HG03280 (cell line): ENCODE measurements around the gene LMCD1.

ENCODE experiments used
- ATAC-seq: cut with Tn5 transposase; IDR thresholded peaks from one replicate; pipeline ENCODE4 v1.9.1; 2021; ENCODE audit warnings: mild to moderate bottlenecking, moderate library complexity; ENCODE audit not compliant: unreplicated experiment

The LMCD1 gene

DNA sequence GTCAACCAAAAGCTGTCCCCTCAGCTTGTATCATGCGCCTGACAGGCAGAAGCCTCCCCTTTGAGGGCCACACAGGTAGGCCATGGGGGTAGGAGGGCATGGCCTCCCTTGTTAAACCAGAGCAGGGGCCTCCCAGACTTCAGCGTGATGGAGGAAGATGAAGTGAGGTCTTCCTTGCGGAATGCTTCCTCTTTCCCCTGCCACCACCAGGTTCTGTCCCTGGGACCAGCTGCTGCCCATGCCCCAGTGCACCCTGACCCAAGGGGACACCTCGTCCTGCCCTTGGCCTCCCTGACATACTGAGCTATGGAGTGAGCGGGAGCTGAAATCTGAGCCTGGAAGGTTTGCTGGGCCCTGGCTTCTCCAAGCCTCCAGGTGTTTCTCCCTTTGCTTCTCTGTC lies 116.3 kb downstream of the LMCD1 start:
- ATAC-seq, result no peak

GRCh38 chr3:8618950-8619349 lies 117.3 kb downstream of the LMCD1 start:
- no peak for ATAC-seq

- no peak for ATAC-seq
Observed at GRCh38 chr3:8619548-8619947, 117.9 kb downstream of the LMCD1 start.

DNA sequence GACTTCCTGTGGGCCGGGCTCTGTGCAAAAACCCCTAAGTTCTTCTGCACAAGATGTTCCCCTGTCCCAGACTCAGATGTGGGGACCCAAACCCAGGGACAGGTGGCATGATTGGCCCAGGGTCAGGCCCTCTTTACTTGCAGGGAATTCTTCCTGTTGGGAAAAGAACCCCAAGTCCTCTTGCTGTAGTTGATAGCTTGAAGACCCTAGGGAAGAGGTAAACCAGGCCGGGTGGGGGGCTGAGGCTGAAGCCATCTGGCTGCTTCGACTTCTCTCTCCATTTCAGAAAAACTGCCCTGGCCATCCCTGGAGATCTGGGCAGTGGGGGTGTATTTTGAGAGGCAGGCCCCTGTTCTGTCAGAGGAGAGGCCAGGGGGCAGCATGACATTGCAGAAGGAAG lies 119.5 kb downstream of the LMCD1 start:
- ATAC-seq, result no peak

DNA sequence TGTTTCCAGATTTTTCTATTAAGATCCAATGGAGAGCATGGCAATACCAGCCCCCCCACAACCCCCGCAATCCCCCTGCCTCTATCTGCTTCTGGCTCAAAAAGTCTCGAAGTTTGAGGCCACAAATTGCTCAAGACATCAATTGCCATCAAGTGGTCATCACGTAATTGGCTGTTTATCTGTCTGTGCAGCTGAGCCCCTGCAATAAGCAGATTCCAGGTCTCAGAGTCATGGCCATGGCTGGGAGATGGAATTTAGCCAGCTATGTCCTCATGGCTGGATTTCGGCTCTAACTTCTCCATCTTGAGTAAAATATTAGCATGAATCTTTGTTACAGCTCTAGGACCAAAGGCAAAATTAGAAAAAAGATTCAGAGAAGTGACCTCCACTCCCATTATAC lies 120.2 kb downstream of the LMCD1 start:
- no peak for ATAC-seq

DNA sequence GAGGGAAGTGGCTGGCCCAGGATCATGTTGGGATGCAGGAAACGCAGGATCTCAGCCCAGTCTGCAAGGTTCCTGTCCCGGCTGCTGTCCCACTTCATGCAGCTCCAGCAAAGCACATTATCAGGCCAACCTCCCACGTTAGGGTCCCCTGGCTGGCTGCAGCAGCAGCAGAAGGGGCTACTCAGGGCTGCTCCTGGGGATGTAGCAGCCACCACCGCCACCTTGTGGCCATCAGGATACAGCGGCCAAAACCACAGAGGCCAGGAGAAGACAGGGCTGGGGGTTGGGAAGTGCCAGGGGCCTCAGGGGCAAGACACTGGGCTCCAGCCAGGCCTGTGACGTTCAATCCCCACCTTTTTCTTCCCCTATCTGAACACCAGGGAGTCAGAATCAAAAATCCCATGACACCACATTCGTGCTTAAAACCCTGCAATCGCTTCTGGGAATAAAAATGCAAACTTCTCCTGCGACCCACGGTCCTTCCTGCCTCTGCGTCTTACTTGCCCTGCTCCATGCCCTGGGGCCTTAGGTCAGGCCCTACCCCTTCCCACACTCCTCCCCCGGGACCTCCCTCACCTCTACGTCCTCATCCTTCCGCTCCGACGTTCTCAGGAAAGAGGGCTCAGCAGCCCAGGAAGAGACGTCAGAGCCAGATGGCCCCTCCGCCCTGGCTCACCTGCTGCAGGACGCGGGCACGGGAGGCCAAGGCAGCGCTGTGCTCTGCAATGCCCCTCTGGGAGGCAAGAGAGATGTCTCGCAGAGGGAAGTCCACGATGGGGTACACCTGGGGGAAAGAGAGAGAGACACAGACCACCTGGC lies 121.5 kb downstream of the LMCD1 start:
- peak; percentile 93 for ATAC-seq

GRCh38 chr3:8623741-8624140 lies 122.1 kb downstream of the LMCD1 start:
- no peak for ATAC-seq
